Activated CD4-positive, alpha-beta T cell treated with anti-CD3 and anti-CD28 coated beads, Interleukin-2, amount 10 ng/mL, durations not matched to agents 24 days and 14 days (primary cell): ENCODE data around the gene HLF. TPM values are rescaled to one million over a fixed set of nuclear protein-coding genes. Genes with fewer than 3 reads are reported as not detected.
A peak's percentile ranks its signal among the peaks of the same experiment; 100 is the strongest.

Source experiments
- DNase-seq: peaks from one replicate; pipeline ENCODE4 v3.0.0; 2022
- H3K27ac Mint-ChIP-seq: one replicate; pipeline ENCODE4 v1.8.0; 2022; ENCODE audit warnings: mild to moderate bottlenecking, mixed read lengths
- H3K27me3 Mint-ChIP-seq: one replicate; pipeline ENCODE4 v1.8.0; 2022; ENCODE audit warnings: mixed read lengths
- H3K36me3 Mint-ChIP-seq: one replicate; pipeline ENCODE4 v1.8.0; 2022; ENCODE audit warnings: low read depth, mild to moderate bottlenecking, mixed read lengths
- H3K4me1 Mint-ChIP-seq: one replicate; pipeline ENCODE4 v1.8.0; 2021; ENCODE audit warnings: mixed read lengths
- H3K4me3 Mint-ChIP-seq: one replicate; pipeline ENCODE4 v1.8.0; 2022; ENCODE audit warnings: mild to moderate bottlenecking, moderate library complexity, mixed read lengths
- H3K9me3 Mint-ChIP-seq: one replicate; pipeline ENCODE4 v1.8.0; 2021; ENCODE audit warnings: mixed read lengths
- intact Hi-C: fragments of 100-400 bp; cut with micrococcal nuclease; formaldehyde crosslinking; loops from one replicate; pipeline ENCODE4 v1.15.1; 2023
- total RNA-seq: library from RNA; stranded (reverse); gene quantifications from 2 replicates; pipeline ENCODE4 v1.2.3, GENCODE V29; 2022

HLF gene
- total RNA-seq, 1 donor from 2014 or later: 1.3 TPM

DNA sequence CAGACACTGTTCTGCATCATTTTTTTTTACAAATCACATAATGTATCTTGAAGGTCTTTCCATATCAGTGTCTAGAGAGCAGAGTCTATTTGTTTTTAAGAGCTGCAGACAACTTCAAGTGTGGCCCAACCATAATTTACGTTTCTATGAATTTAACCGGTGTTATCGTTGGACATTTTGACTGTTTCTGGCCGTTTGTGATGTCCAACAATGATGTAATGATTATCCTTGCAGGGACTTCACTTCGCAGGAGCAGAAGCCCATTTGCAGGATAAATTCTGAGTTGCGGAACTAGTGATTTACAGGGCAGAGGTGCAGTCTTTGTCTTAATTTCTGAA is 26.9 kb upstream of the HLF start:
- no peak for DNase-seq
- H3K9me3 Mint-ChIP-seq: no peaks in the 10 kb centered on the region
- intact Hi-C loops: loop anchor here (1.0 kb wide), 2 partner anchors 26 to 270 kb away; partner anchors contain the start of genes COX11, HLF and STXBP4
- no peaks in the 10 kb centered on the region for H3K36me3 Mint-ChIP-seq
- peaks cover 13% of the 10 kb centered on the region for H3K4me1 Mint-ChIP-seq
- peaks cover 31% of the 10 kb centered on the region for H3K27me3 Mint-ChIP-seq
- no peak overlapping the region for H3K27ac Mint-ChIP-seq
- peak overlapping the region; percentile 59 for H3K4me3 Mint-ChIP-seq

DNA sequence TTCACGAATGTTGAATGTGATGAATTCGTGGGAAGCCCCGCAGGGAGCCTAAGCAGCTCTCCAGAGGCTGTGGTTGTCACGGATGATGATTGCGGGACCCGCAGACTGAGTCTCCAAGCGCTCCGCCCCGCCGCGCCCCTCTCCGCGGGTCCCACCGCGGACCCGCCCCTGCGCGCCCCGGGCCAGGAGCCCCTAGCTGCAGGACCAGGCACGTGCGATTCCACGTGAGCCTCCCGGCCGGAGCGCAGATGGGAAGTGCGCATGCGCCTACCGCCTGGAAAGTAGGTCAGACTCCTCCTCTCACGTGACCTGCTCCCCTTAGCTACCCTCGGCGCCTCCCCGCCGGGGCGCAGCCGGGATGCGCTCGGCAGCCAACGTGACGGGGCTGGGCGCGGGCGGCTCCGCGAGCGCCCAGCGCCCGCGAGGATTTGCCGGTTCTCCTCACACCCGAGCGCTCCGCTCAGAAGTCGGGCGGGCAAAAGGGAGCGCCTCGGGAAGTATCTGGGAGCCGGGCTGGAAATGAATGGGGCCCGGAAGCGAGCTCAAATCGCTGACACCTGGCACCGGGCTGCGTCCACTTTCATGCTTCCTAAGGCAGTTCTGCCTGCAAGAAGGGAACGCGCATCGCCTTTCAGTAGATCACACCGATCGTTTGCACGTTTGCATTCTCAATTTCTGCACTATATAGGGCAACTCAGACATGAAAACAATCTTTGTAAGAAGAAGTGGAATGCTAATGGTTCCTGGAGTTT is 26.4 kb upstream of the HLF start:
- peak overlapping the region; percentile 79 for H3K4me3 Mint-ChIP-seq
- H3K9me3 Mint-ChIP-seq: no peaks in the 10 kb centered on the region
- intact Hi-C loops: loop anchor here (1.0 kb wide), 2 partner anchors 26 to 270 kb away; partner anchors contain the start of genes COX11, HLF and STXBP4
- no peaks in the 10 kb centered on the region for H3K36me3 Mint-ChIP-seq
- no peak overlapping the region for H3K27ac Mint-ChIP-seq
- H3K4me1 Mint-ChIP-seq: peaks cover 13% of the 10 kb centered on the region
- peaks cover 33% of the 10 kb centered on the region for H3K27me3 Mint-ChIP-seq
- DNase-seq: peak; percentile 93

DNA sequence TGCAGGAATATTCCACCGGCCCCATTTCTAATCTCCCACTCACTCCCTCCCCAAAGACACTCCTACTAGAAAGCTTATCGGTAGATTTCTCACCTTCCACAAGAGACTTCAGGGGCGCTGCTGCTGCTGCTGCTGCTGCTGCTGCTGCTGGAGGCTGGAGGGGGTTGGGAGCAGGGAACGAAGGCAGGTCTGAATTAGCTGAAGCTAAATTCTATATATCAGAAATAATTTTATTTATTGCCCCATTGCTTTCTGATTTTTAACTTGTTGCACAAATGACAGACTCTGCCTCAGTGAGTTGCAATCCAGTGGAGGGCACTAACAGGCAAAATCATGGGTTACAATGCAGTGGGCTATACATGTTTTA is 25.8 kb upstream of the HLF start:
- H3K27me3 Mint-ChIP-seq: peaks cover 36% of the 10 kb centered on the region
- no peaks in the 10 kb centered on the region for H3K9me3 Mint-ChIP-seq
- no peak for DNase-seq
- intact Hi-C loops: loop anchor here (1.0 kb wide), 2 partner anchors 25 to 271 kb away; partner anchors contain the start of genes COX11, HLF and STXBP4
- H3K36me3 Mint-ChIP-seq: no peaks in the 10 kb centered on the region
- peaks cover 13% of the 10 kb centered on the region for H3K4me1 Mint-ChIP-seq
- H3K27ac Mint-ChIP-seq: no peak overlapping the region
- H3K4me3 Mint-ChIP-seq: peak overlapping the region; percentile 79

DNA sequence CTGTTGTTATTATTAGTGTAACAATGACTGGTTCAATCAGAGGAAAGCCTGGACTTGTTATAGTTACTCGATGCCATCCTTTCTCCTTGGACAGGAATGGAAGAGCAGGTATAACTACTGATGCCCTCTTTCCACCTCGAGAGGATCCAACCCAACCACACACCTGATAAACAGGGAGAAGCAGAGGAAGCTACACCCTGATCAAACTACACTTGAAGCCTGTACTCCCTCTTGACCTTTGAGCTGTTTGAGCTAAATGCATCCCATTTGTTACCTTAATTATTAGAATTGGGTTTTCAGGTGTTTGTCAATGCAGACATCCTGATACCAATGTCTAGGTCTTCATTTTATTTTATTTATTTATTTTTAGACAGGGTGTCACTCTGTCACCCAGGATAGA is 23.7 kb upstream of the HLF start:
- intact Hi-C loops: no loop called here
- Mint-ChIP-seq H3K9me3 (no peaks in the 10 kb centered on the region), H3K27me3 (peaks cover 47% of the 10 kb centered on the region), H3K27ac (no peak overlapping the region), H3K36me3 (no peaks in the 10 kb centered on the region), H3K4me1 (peaks cover 13% of the 10 kb centered on the region), H3K4me3 (no peak overlapping the region)
- no peak for DNase-seq

DNA sequence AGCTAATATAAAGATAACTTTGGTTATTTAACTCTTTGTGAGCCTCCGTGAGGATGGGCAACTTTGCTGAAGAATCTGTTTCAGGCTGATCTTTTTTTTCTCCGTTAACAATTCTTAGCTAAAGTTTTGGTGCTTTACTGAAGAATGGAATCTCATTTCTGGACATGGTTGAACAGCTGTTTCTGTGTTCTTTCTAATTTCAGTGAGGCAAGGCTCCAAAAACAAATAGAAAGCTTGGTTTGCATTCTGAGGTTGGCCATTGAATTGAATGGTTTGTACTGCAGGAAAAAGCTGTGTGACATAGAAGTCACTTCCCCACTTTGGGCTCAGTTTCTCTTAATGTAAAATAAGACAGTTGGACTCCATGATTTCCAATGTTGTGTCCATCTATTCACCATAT is 22.3 kb upstream of the HLF start:
- H3K4me3 Mint-ChIP-seq: no peak overlapping the region
- no peaks in the 10 kb centered on the region for H3K9me3 Mint-ChIP-seq
- intact Hi-C loops: no loop called here
- DNase-seq: no peak
- no peak overlapping the region for H3K27ac Mint-ChIP-seq
- peaks cover 49% of the 10 kb centered on the region for H3K27me3 Mint-ChIP-seq
- no peaks in the 10 kb centered on the region for H3K36me3 Mint-ChIP-seq
- H3K4me1 Mint-ChIP-seq: peaks cover 10% of the 10 kb centered on the region

DNA sequence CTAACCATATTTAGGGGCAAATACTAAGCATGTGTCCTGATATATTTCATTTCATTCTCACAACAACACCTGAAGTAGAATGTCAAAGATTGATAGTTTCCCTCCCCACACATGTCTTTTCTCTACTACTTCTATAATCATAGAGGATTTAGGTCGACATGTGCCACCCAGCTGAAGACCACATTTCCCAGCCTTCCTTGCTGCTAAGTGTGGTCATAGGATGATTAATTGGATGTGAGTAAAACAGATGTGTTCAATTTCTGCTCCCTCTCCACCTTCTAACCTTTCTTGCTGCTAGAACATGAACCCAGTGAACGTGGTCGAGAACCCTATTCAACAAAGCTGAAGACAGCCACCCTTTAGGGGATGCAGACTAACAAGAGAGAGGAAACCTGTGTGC is 18.8 kb upstream of the HLF start:
- peaks cover 35% of the 10 kb centered on the region for H3K27me3 Mint-ChIP-seq
- no peaks in the 10 kb centered on the region for H3K9me3 Mint-ChIP-seq
- no peak overlapping the region for H3K27ac Mint-ChIP-seq
- no peaks in the 10 kb centered on the region for H3K4me1 Mint-ChIP-seq
- no peak overlapping the region for H3K4me3 Mint-ChIP-seq
- intact Hi-C loops: no loop called here
- H3K36me3 Mint-ChIP-seq: no peaks in the 10 kb centered on the region
- no peak for DNase-seq

- intact Hi-C loops: no loop called here
- no peak for DNase-seq
- Mint-ChIP-seq H3K27me3 (peaks cover 35% of the 10 kb centered on the region), H3K36me3 (no peaks in the 10 kb centered on the region), H3K4me3 (no peak overlapping the region), H3K4me1 (no peaks in the 10 kb centered on the region), H3K27ac (no peak overlapping the region), H3K9me3 (no peaks in the 10 kb centered on the region)
These were observed 18.2 kb upstream of the HLF start for GRCh38 chr17:55246583-55246982.

GRCh38 chr17:55248077-55248476 is 16.7 kb upstream of the HLF start:
- H3K36me3 Mint-ChIP-seq: no peaks in the 10 kb centered on the region
- no peak overlapping the region for H3K27ac Mint-ChIP-seq
- H3K27me3 Mint-ChIP-seq: peaks cover 34% of the 10 kb centered on the region
- H3K4me1 Mint-ChIP-seq: no peaks in the 10 kb centered on the region
- H3K9me3 Mint-ChIP-seq: no peaks in the 10 kb centered on the region
- intact Hi-C loops: no loop called here
- DNase-seq: no peak
- no peak overlapping the region for H3K4me3 Mint-ChIP-seq

DNA sequence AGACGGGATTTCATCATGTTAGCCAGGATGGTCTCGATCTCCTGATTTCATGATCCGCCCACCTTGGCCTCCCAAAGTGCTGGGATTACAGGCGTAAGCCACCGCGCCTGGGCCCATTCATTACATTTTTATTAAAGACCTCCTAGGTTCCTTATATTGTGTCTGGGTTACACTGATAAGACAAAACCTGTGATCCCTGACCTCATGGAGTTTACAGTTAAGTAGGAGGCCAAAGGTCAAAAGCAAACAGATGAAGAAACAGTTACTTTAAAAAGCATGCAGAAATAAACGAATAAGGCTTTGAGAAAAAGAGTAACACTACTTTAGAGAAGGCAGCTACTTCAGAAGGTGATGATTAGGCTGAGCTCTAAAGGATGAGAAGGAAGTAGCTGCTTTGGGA is 14.9 kb upstream of the HLF start:
- Mint-ChIP-seq H3K27me3 (peaks cover 24% of the 10 kb centered on the region), H3K4me3 (no peak overlapping the region), H3K36me3 (no peaks in the 10 kb centered on the region), H3K4me1 (no peaks in the 10 kb centered on the region), H3K27ac (no peak overlapping the region), H3K9me3 (no peaks in the 10 kb centered on the region)
- intact Hi-C loops: no loop called here
- no peak for DNase-seq

DNA sequence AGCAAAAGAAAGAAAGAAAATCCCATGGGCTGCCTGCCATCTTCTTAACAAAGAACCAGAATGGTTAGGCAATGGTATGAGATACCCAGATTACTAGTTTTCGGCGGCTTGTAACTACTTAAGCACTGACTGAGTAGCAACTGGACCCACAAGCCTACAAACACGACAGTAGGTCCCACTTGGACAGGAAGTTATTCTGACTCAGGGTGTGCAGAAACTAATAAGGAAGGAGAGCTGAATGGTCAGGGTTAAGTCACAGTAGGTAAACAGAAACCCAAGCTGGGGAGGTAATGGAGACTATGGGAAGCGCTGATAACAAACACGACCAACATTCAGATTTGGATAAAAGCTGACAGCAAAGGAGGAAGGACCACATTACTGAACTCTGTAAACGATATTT is 10.4 kb upstream of the HLF start:
- H3K9me3 Mint-ChIP-seq: no peaks in the 10 kb centered on the region
- H3K27ac Mint-ChIP-seq: no peak overlapping the region
- intact Hi-C loops: no loop called here
- H3K36me3 Mint-ChIP-seq: no peaks in the 10 kb centered on the region
- no peaks in the 10 kb centered on the region for H3K4me1 Mint-ChIP-seq
- H3K27me3 Mint-ChIP-seq: peaks cover 20% of the 10 kb centered on the region
- no peak overlapping the region for H3K4me3 Mint-ChIP-seq
- no peak for DNase-seq

DNA sequence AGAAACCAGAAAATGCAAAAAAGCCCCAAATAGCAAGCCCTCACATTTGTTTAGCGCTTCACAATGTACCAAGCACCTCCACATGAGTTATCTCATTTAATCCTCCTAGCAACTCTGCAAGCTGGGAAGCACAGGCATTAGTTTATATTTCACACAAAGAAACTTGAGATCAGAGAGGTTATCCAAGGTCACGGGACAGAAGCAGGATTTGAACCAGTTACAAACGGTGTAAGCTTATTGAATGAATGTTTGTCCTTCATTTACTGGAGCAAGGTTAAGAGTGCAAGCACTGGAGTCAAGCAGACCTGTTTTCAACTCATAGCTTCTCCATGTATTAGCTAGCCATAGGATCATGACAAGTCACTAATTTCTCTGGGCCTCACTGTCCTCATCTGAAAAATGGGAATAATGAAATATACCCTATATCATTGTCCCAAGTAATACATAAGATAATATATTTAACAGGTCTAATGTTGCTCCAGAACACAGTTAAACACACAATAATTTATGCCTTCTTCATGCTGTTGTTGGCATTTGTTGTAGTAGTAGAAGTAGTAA is 6.1 kb upstream of the HLF start:
- peaks cover 4% of the 10 kb centered on the region for H3K4me1 Mint-ChIP-seq
- peaks cover 9% of the 10 kb centered on the region for H3K9me3 Mint-ChIP-seq
- peaks cover 40% of the 10 kb centered on the region for H3K27me3 Mint-ChIP-seq
- no peak overlapping the region for H3K4me3 Mint-ChIP-seq
- no peaks in the 10 kb centered on the region for H3K36me3 Mint-ChIP-seq
- H3K27ac Mint-ChIP-seq: no peak overlapping the region
- DNase-seq: no peak
- intact Hi-C loops: no loop called here

DNA sequence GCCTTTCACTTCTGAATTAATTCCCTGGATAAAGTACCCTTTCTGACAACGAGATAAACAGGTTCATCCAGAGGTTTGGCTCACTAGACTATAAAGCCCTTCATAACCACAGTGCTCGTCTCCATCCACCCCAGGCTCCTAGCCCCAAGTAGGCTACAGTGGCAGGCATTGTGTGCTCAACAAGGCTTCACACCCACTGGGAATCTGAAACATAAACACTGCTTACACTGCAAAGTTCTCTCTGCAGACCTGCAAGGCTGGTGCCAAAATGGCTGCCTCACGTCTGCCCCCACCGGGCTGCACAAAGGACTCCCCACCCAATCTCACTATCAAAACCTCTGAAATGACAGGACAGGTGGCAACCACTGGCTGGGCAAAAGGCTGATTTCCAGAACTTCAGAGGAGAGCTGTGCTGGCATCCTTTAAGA is 5.1 kb upstream of the HLF start:
- Mint-ChIP-seq H3K9me3 (peaks cover 9% of the 10 kb centered on the region), H3K27me3 (peaks cover 51% of the 10 kb centered on the region), H3K36me3 (no peaks in the 10 kb centered on the region), H3K4me3 (no peak overlapping the region), H3K4me1 (peaks cover 13% of the 10 kb centered on the region), H3K27ac (no peak overlapping the region)
- DNase-seq: no peak
- intact Hi-C loops: loop anchor here (10.0 kb wide), 1 partner anchor 165 kb away; the partner anchor contains the start of gene MMD

DNA sequence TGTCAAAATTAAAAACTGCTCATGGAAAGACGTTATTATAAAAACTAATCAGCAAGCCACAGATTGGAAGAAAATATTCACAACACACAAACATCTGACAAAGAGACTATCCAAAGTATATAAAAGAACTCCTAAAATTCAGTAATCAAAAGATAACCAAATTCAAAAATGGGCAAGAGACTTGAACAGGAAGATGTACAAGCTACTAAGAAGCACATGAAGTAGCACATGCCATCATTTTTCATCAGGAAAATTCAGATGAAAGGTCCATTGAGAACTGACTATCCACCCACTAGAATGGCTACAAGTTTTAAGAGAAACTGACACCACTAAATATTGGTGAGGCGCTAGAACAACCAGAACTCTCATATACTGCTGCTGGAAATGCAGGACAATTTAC is 3.4 kb upstream of the HLF start:
- intact Hi-C loops: loop anchor here (10.0 kb wide), 1 partner anchor 163 kb away; the partner anchor contains the start of gene MMD
- H3K27me3 Mint-ChIP-seq: peaks cover 58% of the 10 kb centered on the region

DNA sequence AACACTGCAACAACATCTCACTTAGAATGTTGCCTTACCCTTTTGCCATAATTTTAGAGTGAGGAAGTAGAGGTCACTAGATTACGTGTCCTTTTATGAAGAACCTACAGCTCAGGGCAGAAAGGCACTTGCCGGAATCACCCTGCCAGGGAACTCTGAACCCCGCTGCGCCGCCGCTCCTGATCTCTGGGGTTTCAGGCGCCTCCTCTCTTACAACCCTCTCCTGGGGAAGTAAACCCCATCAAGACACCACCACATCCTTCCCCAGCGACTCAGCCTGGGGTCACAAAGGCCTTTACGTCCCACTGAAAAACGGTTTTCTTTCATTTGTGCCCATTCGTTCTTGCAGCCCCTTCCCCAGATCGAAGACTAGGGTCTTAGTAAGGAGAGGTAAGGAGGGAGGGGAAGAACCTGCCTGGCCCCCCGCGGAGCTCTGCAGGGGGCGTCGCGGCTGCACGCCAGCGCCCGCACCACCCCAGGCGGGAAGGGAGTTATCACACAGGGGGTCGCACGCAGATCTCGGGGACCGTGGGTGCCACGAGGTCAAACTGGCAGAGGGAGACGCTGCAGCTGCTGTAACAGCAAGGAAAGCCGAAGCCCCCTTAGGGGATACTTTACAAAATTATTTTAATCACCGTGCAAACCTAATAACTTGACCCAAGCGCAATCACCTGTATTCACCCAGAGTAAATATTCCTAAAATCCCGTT is 1.0 kb upstream of the HLF start:
- DNase-seq: peak; percentile 69
- peaks cover 9% of the 10 kb centered on the region for H3K9me3 Mint-ChIP-seq
- intact Hi-C loops: loop anchor here (1.0 to 10.0 kb wide), 3 partner anchors 25 to 294 kb away; partner anchors contain the start of gene MMD
- H3K36me3 Mint-ChIP-seq: no peaks in the 10 kb centered on the region
- peak overlapping the region; percentile 78 for H3K4me3 Mint-ChIP-seq
- H3K27me3 Mint-ChIP-seq: peaks cover 73% of the 10 kb centered on the region
- peaks cover 13% of the 10 kb centered on the region for H3K4me1 Mint-ChIP-seq
- H3K27ac Mint-ChIP-seq: no peak overlapping the region

More for the DNA sequence above, 3.4 kb upstream of the HLF start:
- Mint-ChIP-seq H3K27ac (no peak overlapping the region), H3K36me3 (no peaks in the 10 kb centered on the region), H3K9me3 (peaks cover 9% of the 10 kb centered on the region), H3K4me3 (no peak overlapping the region), H3K4me1 (peaks cover 13% of the 10 kb centered on the region)
- DNase-seq: no peak
